Measurements from ENCODE around the gene RAB9A. TPM values are rescaled to one million over a fixed set of nuclear protein-coding genes. Genes with fewer than 3 reads are reported as not detected.

Gene RAB9A
- total and polyA plus RNA-seq, 3 donors from 2014 or later, result 12.9 to 13.2 (median 13.1) TPM

DNA sequence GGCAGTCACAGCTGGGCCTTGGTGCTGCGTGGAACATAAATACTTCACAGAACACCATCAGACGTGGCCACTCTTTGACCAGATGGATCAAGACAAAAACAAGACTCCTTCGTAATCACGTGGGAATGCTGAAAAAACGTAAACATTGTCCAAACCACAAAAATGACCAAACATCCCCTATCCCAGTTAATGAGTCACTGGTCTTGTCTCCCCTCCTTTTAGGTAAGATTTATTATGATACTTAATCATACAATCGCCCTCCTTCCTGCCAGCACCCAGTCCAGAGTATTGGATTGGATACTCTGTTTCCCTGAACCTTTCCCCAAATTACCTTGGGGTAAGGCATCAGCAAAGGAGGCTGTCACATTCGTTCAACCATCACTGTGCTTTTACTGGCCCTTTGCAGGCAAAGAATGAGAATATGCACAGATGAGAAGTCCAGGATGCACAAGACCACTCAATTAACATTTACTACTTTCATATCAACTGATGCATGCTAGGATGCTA lies 36.6 kb upstream of the RAB9A start:
- intact Hi-C loops (cut with DNase I; ENCODE audit: low total_unique reads), result no loop called here
- Histone ChIP-seq H3K36me3 (ENCODE audit: low read depth, missing control alignments) (no peaks in the 10 kb centered on the region), H3K4me3 (peak overlapping the region; percentile 57 to 76), H3K27me3 (no peaks in the 10 kb centered on the region), H3K27ac (peak overlapping the region in 1 of 2 donors; percentile 66), H3K4me1 (no peaks in the 10 kb centered on the region), H3K9me3 (no peaks in the 10 kb centered on the region)
- 25 to 32% methylated on average over 7 of the region's 7 CpGs for WGBS, 2 donors
- no peak for DNase-seq
- TF ChIP-seq POLR2A (IDR thresholded peaks at IDR 0.05), result no peak
- TF ChIP-seq, protein P1, sequence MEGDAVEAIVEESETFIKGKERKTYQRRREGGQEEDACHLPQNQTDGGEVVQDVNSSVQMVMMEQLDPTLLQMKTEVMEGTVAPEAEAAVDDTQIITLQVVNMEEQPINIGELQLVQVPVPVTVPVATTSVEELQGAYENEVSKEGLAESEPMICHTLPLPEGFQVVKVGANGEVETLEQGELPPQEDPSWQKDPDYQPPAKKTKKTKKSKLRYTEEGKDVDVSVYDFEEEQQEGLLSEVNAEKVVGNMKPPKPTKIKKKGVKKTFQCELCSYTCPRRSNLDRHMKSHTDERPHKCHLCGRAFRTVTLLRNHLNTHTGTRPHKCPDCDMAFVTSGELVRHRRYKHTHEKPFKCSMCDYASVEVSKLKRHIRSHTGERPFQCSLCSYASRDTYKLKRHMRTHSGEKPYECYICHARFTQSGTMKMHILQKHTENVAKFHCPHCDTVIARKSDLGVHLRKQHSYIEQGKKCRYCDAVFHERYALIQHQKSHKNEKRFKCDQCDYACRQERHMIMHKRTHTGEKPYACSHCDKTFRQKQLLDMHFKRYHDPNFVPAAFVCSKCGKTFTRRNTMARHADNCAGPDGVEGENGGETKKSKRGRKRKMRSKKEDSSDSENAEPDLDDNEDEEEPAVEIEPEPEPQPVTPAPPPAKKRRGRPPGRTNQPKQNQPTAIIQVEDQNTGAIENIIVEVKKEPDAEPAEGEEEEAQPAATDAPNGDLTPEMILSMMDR (IDR thresholded peaks at IDR 0.05), result no peak

GRCh38 chrX:13652850-13653693 lies 35.9 kb upstream of the RAB9A start, which contains the start of gene TCEANC:
Gene TCEANC, plus strand, starts transcription at chrX:13653141. Its CDS starts 9,368 bp downstream, at chrX:13662509.
- Histone ChIP-seq H3K4me3 (peak within 1 kb of the TSS; percentile 57 to 76), H3K4me1 (no peaks in the 10 kb centered on the region), H3K9me3 (no peaks in the 10 kb centered on the region), H3K36me3 (ENCODE audit: low read depth, missing control alignments) (no peaks in the 10 kb centered on the region), H3K27ac (peak within 1 kb of the TSS; percentile 86 to 87), H3K27me3 (no peaks in the 10 kb centered on the region)
- 0% methylated on average over 4 to 26 of the region's 54 CpGs for WGBS, 2 donors
- intact Hi-C loops (cut with DNase I; ENCODE audit: low total_unique reads), result no loop called here
- no peak for TF ChIP-seq POLR2A (IDR thresholded peaks at IDR 0.05)
- TF ChIP-seq, protein P1 (IDR thresholded peaks at IDR 0.05), result no peak
- DNase-seq, result peak; percentile 95

GRCh38 chrX:13654116-13654515 lies 34.8 kb upstream of the RAB9A start:
- Histone ChIP-seq H3K4me3 (no peak overlapping the region), H3K27ac (no peak overlapping the region), H3K9me3 (no peaks in the 10 kb centered on the region), H3K36me3 (ENCODE audit: low read depth, missing control alignments) (no peaks in the 10 kb centered on the region), H3K4me1 (no peaks in the 10 kb centered on the region), H3K27me3 (no peaks in the 10 kb centered on the region)
- intact Hi-C loops (cut with DNase I; ENCODE audit: low total_unique reads), result no loop called here
- no peak for DNase-seq
- TF ChIP-seq POLR2A (IDR thresholded peaks at IDR 0.05), result no peak
- TF ChIP-seq, protein P1 (IDR thresholded peaks at IDR 0.05), result no peak

DNA sequence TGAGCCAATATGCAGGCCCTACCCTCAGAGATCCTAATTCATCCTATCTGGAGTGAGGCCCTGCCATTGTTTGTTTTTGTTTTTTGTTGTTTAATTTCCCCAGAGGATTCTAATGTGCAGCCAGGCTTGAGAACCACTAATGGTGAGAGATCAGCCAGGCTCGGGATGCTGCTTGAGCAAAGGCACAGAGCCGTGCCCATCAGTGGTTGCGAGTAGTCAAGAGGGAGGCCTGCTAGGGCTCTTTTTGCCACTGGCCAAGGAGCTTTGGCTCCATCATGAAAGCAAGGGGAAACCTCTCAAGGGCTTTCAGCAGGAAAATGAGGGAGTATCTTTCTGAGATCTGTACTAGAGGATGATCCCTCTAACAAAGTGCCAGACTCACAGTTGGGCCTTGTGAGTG lies 33.3 kb upstream of the RAB9A start:
- 89 to 95% methylated on average over 3 of the region's 3 CpGs for WGBS, 2 donors
- no peaks in the 10 kb centered on the region for H3K27me3 ChIP-seq
- H3K36me3 ChIP-seq (ENCODE audit: low read depth, missing control alignments), result no peaks in the 10 kb centered on the region
- DNase-seq, result no peak
- no peaks in the 10 kb centered on the region for H3K9me3 ChIP-seq
- no peak for TF ChIP-seq POLR2A (IDR thresholded peaks at IDR 0.05)
- TF ChIP-seq, protein P1 (IDR thresholded peaks at IDR 0.05), result no peak
- no peak overlapping the region for H3K27ac ChIP-seq
- H3K4me3 ChIP-seq, result no peak overlapping the region
- intact Hi-C loops (cut with DNase I; ENCODE audit: low total_unique reads), result no loop called here
- no peaks in the 10 kb centered on the region for H3K4me1 ChIP-seq

All from testis (tissue), 3 donors.